Liver (tissue), 3 donors: ENCODE results near the gene TANGO2.

Source experiments
- FOXA1 ChIP-seq: IDR thresholded peaks from 2 replicates; pipeline ENCODE4 v1.6.1; 2016; ENCODE audit warnings: antibody characterized with exemption
- SP1 ChIP-seq: IDR thresholded peaks from 2 replicates; pipeline ENCODE4 v1.6.1; 2018; ENCODE audit warnings: antibody characterized with exemption, mild to moderate bottlenecking
- TAF1 ChIP-seq: conservative IDR thresholded peaks from 2 replicates; pipeline ENCODE4 v1.6.1; 2016; ENCODE audit warnings: antibody characterized with exemption, mild to moderate bottlenecking
- YY1 ChIP-seq: IDR thresholded peaks from 2 replicates; pipeline ENCODE4 v1.6.1; 2016; ENCODE audit warnings: antibody characterized with exemption, mild to moderate bottlenecking
- ZBTB33 ChIP-seq: IDR thresholded peaks from 2 replicates; pipeline ENCODE4 v1.6.1; 2016; ENCODE audit warnings: antibody characterized with exemption
- TF ChIP-seq, protein P1 (sequence below): fragments of 150-350 bp; IDR thresholded peaks from 2 replicates; pipeline ENCODE4 v1.5.1; 2017; ENCODE audit warnings: improper control_type of control experiment, low read depth, low read length; ENCODE audit not compliant: missing input control
- TF ChIP-seq, protein P2 (sequence below): IDR thresholded peaks from 2 replicates; pipeline ENCODE4 v1.6.1; 2016; ENCODE audit warnings: antibody characterized with exemption
- TF ChIP-seq, protein P3 (sequence below): IDR thresholded peaks from 2 replicates; pipeline ENCODE4 v1.6.1; 2016; ENCODE audit warnings: antibody characterized with exemption
- donor health status: healthy.
- donor health status: healthy.

DNA sequence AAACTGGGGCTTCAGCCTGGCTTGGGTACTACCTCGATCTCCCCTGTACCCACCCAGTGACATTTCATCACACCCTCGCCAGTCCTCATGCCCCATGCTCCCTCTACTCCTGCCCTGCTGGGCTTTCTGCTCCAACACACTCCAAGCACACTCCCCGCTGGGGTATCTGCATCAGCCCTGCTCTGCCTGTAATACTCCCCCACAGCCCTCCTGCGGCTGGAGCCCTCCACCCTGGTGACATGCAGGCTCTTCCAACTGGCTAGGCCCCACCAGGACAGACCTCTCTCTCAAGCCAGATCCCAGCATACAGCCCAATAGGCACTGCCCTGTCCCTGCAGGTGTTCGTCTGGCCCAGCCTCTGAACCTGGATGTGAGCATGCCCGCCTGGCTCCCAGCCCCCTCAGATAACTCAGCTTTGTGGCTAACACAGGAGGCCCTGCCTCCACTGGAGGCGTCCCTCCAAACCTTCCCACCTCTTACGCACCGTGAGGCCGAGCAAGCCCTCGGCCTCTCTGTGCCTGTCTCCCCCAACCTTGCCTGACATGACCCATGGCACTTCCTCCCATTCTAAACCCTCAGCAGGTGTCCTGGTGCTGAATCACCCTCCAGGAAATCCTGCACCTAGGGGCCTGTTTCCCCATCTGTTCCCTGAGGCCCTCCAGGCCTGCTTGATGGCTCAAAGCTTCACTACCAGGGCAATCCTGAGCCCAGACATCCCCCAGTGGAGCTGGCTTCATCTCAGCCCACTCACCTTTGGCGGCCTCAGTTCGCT lies 45.8 kb upstream of the TANGO2 start:
- TF ChIP-seq, protein P1, sequence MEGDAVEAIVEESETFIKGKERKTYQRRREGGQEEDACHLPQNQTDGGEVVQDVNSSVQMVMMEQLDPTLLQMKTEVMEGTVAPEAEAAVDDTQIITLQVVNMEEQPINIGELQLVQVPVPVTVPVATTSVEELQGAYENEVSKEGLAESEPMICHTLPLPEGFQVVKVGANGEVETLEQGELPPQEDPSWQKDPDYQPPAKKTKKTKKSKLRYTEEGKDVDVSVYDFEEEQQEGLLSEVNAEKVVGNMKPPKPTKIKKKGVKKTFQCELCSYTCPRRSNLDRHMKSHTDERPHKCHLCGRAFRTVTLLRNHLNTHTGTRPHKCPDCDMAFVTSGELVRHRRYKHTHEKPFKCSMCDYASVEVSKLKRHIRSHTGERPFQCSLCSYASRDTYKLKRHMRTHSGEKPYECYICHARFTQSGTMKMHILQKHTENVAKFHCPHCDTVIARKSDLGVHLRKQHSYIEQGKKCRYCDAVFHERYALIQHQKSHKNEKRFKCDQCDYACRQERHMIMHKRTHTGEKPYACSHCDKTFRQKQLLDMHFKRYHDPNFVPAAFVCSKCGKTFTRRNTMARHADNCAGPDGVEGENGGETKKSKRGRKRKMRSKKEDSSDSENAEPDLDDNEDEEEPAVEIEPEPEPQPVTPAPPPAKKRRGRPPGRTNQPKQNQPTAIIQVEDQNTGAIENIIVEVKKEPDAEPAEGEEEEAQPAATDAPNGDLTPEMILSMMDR, result no peak
- TF ChIP-seq, protein P2, sequence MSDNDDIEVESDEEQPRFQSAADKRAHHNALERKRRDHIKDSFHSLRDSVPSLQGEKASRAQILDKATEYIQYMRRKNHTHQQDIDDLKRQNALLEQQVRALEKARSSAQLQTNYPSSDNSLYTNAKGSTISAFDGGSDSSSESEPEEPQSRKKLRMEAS, result no peak
- TF ChIP-seq YY1 (no peak), FOXA1 (no peak), TAF1 (no peak), SP1 (no peak), ZBTB33 (no peak)
- TF ChIP-seq, protein P3, sequence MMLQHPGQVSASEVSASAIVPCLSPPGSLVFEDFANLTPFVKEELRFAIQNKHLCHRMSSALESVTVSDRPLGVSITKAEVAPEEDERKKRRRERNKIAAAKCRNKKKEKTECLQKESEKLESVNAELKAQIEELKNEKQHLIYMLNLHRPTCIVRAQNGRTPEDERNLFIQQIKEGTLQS, result no peak
